ENCODE results near the gene TMEM255A. TPM values are rescaled to one million over a fixed set of nuclear protein-coding genes. Genes with fewer than 3 reads are reported as not detected.

TMEM255A gene
- polyA plus RNA-seq, 5 donors: 1.0 to 2.3 (median 1.3) TPM

GRCh38 chrX:120308959-120309872, 2.0 kb downstream of the TMEM255A start:
- DNase-seq: peak; percentile 35 to 49

GRCh38 chrX:120308558-120308957, 2.7 kb downstream of the TMEM255A start:
- DNase-seq: no peak

GRCh38 chrX:120306630-120307029, 4.6 kb downstream of the TMEM255A start:
- DNase-seq: no peak

GRCh38 chrX:120305531-120306141, 5.6 kb downstream of the TMEM255A start:
- no peak for DNase-seq

- no peak for DNase-seq
Observed at GRCh38 chrX:120304256-120304655, 7.0 kb downstream of the TMEM255A start.

GRCh38 chrX:120302434-120302833, 8.8 kb downstream of the TMEM255A start:
- no peak for DNase-seq

GRCh38 chrX:120301960-120302359, 9.3 kb downstream of the TMEM255A start:
- no peak for DNase-seq

GRCh38 chrX:120301497-120301896, 9.8 kb downstream of the TMEM255A start:
- DNase-seq: no peak

GRCh38 chrX:120299928-120300327, 11.3 kb downstream of the TMEM255A start:
- no peak for DNase-seq

GRCh38 chrX:120297923-120298322, 13.3 kb downstream of the TMEM255A start:
- no peak for DNase-seq

GRCh38 chrX:120294651-120295050, 16.6 kb downstream of the TMEM255A start:
- DNase-seq: no peak

GRCh38 chrX:120293015-120293414, 18.2 kb downstream of the TMEM255A start:
- DNase-seq: no peak

- DNase-seq: no peak
Observed at GRCh38 chrX:120291211-120291610, 20.1 kb downstream of the TMEM255A start.

- DNase-seq: no peak
Observed at GRCh38 chrX:120290107-120290506, 21.2 kb downstream of the TMEM255A start.

GRCh38 chrX:120287513-120288112, 23.6 kb downstream of the TMEM255A start:
- DNase-seq: no peak

GRCh38 chrX:120286733-120287512, 24.3 kb downstream of the TMEM255A start:
- DNase-seq: no peak

- DNase-seq: no peak
Observed at GRCh38 chrX:120282697-120283096, 28.6 kb downstream of the TMEM255A start.

GRCh38 chrX:120281761-120282160, 29.5 kb downstream of the TMEM255A start:
- DNase-seq: no peak

GRCh38 chrX:120281021-120281624, 30.1 kb downstream of the TMEM255A start:
- no peak for DNase-seq

- DNase-seq: no peak
Observed at GRCh38 chrX:120274958-120275357, 36.3 kb downstream of the TMEM255A start.

- no peak for DNase-seq
Observed at GRCh38 chrX:120274145-120274544, 37.1 kb downstream of the TMEM255A start.

GRCh38 chrX:120271218-120271617, 40.0 kb downstream of the TMEM255A start:
- no peak for DNase-seq

Measured in right lung (tissue), 5 donors.